HTR-8/SVneo (cell line): Measurements from ENCODE around the gene LIN28B.
"Not testable (repeated sequence)": the region's sequence is repeated elsewhere in the genome, so short reads cannot be mapped to it uniquely, and the experiment has no call there.

ENCODE experiments used
- DNase-seq: peaks from one replicate; pipeline ENCODE4 v3.0.0; 2011; ENCODE audit warnings: low spot score, mixed read lengths; ENCODE audit not compliant: insufficient read length
- FAIRE-seq: peaks from 2 replicates; lab custom pipeline; 2011; peaks lifted over from hg19 to GRCh38; lab: Jason Lieb, UNC

Gene LIN28B, protein sequence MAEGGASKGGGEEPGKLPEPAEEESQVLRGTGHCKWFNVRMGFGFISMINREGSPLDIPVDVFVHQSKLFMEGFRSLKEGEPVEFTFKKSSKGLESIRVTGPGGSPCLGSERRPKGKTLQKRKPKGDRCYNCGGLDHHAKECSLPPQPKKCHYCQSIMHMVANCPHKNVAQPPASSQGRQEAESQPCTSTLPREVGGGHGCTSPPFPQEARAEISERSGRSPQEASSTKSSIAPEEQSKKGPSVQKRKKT

DNA sequence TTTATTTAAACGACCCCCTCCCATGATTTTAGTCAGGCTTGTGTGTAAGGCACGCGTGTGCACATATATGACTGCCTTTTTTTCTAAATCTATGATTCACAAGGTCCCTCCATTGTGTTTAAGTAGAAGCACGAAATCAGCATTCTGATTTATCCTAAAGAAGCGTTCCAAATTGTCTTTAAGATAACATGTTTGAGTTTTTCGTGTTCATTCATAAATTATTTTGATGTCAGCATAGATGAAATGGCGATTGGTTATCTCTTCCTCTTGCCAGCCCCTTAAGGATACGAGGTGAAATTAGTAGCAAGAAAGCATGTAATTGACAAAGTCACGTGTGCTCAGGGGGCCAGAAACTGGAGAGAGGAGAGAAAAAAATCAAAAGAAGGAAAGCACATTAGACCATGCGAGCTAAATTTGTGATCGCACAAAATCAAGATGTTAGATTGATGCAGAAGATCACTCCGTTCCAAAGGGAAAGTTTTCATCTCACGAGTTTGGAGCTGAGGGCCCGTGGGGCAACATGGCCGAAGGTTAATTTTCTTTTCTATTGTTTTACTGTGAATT is at the start of gene LIN28B:
TSS of gene LIN28B (plus strand) at position 377 of the 564 bp plus-strand sequence. CDS start at position 521, 144 bp downstream.
- FAIRE-seq (no peak), DNase-seq (no peak)

DNA sequence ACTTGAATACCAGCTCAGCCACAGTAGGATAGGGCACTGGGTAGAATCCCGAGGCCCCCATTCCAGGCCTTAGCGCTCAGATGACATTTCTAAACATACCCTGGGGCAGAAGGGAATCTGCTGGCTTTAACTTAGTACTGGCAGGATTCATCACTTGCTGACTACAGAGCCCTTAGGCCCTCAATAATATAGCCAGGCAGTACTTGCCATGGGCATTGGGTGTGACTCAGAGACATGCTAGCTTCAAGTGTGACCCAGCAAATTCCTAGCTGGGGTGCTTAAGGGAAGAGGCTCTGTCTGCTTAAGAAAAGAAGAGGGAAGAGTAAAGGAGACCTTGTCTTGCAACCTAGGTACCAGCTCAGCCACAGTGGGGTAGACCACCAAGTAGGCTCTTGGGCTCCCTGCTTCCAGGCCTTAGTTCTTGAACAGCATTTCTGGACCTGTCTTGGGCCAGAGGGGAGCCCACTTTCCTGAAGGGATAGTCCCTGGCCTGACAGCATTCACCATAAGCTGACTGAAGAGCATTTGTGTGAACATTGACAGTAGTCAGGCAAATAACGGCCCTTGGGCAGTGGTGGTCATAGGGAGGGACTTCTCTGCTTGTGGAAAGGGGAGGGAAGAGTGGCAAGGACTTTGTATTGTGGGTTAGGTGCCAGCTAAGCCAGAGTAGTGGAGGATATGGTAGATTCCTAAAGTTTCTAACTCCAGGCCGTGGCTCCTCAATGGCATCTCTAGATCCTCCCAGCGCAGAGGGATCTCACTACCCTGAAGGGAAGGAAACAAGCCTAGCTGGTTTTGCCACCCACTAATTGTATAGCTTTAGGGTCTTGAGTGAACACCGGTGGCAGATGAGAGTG is 48.6 kb upstream of the LIN28B start:
- FAIRE-seq (no peak), DNase-seq (no peak)

DNA sequence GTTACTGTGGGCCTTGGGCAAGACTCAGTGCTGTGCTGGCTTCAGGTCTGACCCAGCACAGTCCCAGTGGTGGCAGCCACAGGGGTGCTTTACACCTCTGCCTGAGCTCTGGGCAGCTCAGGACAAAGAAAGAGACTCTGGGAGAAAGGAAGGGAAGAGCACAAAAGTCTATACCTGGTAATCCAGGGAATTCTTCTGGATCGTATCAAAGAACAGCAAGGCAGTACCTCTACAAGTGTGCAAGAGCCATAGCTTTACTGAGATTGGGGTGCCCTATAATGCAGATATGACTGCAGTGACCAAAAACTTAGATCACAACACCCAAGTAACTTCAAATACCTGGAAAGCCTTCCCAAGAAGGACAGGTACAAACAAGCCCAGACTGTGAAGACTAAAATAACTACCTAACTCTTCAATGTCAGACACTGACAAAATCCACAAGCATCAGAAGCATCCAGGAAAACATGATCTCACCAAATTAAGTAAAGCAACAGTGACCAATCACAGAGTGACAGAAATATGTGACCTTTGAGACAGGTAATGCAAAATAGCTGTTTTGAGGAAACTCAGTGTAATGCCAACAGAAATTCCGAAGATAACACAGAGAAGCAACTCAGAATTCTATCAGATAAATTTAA is 47.9 kb upstream of the LIN28B start:
- no peak for DNase-seq
- FAIRE-seq: no peak

DNA sequence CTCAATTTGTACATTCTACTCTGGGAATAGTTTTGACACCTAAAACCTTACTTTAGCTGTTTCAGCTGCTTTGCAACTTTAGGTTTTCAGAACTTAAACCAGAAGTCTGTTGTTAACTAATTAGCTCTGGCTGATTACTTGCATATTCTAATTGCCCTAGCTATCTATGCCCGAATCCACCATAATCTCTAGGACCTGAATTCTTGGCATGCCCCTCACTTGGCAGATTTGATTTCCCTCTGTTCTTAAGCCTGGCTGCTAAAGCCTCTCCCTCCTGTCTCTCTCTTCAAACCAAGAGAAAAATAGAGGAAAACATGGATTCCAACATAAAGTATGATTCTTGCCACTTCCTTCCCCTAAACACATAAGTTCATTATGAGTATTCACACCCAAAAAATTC is 35.0 kb upstream of the LIN28B start:
- no peak for DNase-seq
- FAIRE-seq: no peak

DNA sequence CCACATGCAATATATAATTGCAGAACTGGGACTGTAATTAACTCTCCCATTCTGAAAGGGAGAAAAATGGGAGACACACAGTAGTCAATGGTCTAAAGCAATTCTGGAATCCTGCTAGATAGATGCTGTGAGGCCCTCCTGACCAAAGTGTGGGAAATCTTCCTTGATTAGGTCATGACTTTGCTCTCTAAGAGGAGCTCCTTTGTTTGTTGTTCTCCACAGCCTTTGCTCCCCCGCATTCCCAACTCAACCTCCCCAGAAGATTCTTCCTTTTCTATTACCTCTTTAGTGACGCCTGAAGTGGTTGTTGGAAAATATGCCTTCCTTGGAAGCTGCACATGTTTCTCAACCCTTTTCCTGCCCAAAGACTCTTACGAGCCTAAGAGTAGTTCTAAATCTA is 28.8 kb upstream of the LIN28B start:
- no peak for FAIRE-seq
- no peak for DNase-seq

DNA sequence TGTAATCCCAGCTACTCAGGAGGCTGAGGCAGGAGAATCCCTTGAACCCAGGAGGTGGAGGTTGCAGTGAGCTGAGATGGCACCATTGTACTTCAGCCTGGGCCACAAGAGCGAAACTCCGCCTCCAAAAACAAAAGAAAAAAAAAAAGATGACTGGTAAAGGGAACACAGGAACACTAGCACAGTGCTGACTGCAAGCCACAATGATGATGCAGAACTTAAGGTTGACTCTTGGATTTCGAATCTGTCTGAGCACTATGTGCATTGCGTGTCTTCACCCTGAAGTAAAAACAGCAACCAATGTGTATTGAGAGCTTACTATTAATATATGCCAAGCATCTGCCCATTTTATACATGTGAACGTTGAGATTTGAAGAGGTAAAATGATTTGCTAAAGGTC is 27.6 kb upstream of the LIN28B start:
- DNase-seq (no peak), FAIRE-seq (no peak)

DNA sequence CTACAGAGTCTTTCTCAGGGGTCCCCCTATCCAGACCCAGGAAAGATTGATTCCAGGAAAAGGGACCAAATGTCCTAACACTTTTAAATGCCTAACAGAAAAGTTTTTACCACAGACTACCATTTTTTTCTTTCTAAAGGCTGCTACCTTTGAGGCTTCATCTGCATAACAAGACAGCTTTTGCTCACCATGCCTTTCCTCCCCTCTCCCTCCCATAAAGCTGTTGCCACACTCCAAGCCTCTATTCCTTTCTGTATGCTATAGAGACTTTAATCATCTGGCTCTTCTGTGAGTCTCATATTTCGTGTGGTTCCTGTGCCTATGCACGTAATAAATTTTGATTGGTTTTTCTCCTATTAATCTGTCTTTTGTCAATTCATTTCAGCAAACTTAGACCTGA is 26.0 kb upstream of the LIN28B start:
- FAIRE-seq (no peak), DNase-seq (no peak)

DNA sequence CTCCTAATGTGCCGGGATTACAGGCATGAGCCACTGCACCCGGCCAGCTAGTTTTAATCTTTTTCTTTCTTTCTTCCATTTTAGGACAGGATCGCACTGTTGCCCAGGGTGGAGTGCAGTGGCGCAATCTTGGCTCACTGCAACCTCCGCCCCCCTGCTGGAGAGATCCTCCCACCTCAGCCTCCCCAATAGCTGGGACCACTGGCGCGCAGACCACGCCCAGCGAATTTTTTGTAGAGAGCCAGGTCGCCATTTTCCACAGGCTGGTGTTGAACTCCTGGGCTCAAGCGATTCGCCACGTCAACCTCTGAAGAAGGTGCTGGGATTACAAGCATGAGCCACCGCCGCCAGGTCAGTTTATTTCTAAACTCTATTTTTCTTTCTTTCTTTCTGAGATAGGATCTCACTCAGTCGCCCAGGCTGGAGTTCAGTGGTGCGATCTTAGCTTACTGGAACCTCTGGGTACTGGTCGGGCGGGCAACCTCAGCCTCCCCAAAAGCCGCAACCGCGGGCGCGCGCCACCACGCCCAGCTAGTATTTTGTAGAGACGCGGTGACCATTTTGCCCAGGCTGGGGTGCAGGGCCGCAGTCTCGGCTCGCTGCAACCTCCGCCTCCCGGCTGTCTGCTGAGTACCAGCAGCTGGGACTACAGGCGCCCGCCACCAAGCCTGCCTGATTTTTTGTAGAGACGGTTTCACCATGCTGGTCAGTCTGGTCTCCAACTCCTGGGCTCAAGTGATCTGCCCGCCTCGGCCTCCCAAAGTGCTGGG is 20.0 kb upstream of the LIN28B start:
- DNase-seq: no peak
- FAIRE-seq: no peak

DNA sequence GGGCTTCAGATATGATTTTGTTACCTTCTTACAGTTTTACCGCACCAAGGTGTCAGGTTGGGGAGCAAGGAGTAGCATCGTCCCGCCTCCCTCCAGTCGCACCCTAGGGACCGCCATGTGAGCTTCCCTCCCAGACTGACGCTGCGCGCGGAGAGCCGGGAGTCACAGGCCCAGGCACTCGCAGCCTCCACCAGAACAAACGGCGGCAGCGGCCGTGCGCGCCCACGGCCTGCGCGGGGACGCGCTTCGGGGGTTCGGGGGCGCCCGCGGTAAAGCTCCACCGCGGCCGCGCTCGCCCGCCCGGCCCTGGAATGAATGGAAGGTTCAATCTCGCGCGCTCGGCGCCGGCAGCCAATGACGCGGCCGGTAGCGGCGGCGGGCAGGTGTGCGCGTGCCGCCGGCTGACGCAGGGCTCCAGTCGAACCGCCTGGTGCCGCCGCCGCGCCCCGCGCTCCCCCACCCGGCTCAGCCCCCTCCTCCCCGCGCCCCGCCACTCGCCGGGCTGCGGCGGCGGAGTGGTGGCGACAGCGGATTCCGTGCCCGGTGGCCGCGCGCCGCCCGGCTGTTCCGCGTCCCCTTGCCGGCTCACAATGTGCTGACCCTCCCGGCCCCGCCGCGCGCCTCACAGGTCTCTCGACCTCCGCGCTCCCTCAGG is 16.5 kb upstream of the LIN28B start:
- no peak for DNase-seq
- no peak for FAIRE-seq

DNA sequence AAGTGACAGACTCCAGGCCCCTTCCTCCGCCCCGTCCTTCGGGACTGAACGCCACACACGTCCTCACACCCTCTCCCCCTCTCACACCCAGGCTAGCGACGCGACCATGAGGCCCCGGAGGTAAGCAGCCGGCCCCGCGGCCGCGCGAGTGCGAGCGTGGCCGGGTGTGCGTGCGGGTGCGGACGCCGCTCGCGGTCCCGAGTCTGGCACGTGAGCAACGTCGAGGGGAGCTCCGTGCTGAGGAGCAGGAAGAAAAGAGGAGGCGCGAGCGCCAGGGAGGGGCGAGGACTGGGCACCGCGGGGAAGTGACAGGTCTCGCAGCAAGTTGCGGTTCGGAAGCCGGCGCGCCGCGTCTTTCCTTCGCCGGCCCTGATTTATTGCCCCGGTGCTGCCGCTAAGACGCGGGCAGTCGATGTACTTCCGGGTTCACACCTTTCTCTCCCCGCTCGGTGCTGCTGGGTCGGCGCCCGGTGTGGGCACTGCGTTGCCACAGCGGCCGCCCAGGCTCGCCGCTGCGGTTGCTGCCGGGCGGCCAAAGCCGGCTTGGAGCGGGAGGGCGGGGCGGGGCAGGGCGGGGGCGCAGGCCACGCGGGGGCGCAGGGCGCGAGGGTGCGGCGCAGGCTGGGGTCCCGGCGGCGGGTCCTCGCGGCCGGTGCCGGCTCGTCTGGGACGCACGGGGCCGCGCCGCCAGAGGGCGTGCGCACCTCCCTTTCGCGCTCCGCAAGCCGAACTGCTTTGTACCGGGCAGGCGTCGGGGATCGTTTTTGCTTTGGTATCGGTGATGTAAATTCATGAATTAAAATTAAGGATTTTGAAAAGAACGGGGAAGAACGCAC is 15.8 kb upstream of the LIN28B start:
- peak; percentile 56 for DNase-seq
- no peak for FAIRE-seq

DNA sequence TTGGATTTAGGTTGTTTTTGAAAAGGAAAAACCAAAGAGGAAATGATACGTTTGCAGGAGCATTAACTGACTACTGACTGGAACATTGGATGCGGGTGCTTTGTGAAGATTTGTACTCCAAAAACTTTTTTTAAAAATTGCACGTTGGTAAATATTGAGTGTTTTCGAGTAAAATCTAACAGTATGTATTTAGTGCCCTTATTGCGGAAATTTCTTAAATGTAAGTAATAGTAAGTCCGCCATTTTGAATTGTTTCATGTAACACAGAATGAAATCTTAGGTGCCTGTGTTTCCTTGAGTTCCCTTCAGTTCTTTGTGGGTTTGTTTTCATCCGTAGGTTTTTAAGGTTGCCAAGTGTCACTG is 15.2 kb upstream of the LIN28B start:
- DNase-seq (no peak), FAIRE-seq (no peak)

DNA sequence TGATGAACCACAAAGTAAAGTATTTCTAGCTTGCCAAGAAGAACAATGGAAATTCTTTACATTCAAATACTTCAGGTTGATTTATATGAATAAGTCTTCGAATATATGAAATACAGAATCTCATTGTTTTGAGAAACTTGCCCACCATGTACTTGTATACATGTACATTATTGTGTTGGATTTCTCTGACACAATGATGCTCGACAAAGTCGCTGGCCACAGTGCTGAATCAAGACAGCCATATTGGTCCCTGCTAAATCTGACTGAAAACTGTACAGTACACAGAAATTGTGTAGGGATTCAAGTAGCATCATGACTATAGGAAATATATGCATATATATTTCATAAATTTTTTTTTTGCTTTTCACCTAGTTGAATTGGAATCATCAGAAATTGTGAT is 13.1 kb upstream of the LIN28B start:
- no peak for FAIRE-seq
- DNase-seq: no peak

DNA sequence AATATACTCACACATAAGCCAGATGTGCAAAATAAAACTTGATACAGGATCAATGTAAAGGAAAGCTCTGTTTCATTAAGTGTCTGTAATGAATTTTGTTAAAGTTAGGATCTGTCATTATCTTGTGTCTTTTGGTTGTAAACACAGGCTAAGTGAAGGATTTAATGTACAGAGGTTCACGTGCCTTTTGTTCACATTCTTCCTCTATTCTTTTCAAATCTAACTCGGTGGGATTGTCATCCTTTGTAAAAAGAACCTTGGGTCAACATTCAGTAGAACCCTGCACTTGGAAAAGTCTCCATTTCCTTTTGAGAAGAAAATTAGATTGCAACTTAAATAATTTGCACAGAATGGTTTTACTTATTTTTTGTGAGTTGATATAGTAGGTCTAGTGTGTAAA is 7.7 kb upstream of the LIN28B start:
- FAIRE-seq (no peak), DNase-seq (no peak)

DNA sequence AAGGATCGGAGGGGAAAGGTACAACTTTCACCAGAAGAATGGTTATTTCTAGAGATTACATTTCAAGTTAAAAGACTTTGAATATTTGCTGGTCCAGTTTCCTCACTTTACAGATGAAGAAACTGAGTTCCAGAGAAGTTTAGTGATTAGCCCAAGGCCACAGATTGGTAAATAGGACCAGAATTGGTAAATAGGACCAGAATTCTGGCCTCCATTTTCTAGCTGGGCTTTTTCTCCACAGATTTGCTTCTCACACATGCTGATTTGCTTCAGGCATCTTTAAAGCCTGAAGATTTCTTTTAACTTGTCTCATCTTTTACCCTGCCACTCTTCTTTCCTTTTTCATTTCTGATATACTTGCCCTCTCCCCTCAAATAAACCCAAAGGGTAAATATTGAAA is 5.2 kb upstream of the LIN28B start:
- no peak for FAIRE-seq
- DNase-seq: no peak

DNA sequence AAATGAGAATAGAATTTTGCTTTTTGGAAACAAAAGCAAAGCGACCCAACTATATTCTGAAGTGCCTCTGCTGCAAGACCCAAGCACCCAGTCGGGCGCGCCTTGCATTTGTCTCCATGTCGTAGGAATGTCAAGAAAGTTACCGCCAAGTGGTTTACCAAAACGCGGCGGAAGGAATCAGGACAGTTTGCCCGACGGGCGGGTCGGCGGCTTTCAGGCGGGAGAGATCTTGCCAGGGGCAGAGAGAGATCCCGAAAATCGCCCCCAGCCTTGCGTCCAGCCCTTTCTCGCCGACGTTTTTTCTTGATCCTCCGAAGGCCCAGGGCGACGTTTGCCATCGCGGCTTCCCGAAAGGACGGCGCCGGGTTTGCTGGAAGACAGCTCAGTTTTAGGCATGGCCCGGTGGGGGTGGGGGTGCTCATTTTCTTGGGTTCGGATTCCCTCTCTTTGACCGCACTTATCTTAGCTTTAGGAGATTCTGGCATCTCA is 4.0 kb upstream of the LIN28B start:
- DNase-seq (no peak), FAIRE-seq (no peak)

DNA sequence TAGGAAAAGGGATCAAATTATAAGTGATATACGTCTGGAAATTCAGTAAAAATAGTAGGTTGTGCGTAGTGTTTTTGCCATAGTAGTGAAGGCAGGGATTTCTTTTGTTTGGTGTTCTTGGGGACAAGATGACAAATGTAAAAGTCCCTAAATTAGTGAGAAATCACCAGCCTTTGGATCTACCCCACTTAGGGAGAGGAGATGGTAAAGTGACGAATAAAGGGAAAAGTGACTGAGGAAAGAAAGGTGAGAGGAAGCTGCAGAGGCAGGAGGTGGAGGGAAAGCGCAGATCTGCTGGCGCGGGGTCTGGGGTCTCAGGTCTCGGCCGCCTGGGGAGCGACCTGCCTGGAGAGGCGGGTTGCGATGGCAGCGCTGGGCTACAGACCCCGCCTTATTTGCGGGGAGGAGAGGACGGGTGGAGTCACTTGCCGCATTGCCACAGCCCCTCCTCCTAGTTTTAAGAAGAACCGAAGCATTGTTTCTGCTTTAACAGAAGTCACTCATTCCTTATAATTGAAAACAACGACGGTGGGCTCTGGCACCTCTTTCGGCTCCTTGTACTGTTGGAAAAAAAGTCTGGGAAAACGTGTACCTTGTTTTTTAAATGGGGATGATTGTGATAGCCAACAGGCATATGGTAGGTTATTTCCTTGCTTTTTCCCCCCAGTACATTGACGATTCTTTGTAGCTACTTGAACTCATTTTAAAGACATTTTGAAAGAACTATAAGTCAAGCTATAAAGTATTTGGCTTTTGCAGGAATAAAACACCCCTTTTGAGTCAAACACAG is 3.3 kb upstream of the LIN28B start:
- DNase-seq, FAIRE-seq: not testable (repeated sequence)

DNA sequence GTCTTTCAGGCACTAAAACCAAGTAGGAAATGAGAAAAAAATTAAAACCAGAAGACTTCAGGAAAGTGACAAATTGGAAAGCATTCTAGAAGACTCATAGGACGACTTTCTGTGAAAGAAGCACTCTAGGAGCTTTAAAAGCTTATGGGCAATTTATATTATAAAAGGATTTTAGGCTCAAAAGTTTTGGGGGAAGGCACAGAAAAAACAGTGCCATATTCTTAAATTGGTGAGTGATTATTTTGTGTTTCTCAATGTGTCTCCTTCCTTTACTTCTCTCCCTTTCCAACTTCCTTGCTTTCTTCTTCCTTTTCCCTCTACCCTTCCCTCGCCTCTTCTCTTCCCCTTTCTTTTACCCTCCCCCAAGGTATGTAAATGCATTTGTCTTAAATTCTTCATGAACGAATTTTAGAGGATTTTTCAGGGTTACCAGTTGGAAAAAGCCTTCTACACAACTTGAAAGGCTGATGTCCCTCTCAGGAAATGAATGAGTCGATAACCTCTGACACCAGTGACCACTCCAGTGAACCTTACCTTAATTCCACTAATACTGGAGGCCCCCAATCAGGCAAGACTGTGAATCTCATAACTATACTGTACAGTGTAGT is 2.6 kb upstream of the LIN28B start:
- DNase-seq (no peak), FAIRE-seq (no peak)

DNA sequence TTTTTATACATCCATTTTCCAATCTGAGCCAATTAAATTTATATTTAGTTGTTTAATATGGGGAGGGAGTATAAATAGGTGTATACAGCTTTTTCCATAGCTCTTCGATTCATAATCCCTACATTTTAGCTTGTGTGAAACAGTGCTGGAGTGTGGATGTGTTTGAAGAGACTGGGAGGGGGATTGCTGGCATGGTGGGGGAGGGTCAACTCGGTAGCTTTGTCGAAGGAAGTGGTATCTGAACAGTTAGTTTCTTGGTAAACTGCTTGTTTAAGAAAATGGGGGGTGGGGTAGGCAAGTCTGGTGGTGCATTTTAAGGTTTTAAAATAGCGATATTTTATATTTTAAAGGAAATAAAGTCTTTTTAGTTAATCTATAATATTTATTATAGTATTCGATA is 1.4 kb upstream of the LIN28B start:
- DNase-seq: no peak
- no peak for FAIRE-seq
